B cell (primary cell): ENCODE results near the gene LSMEM2. TPM values are rescaled to one million over a fixed set of nuclear protein-coding genes. Genes with fewer than 3 reads are reported as not detected.
A peak's percentile ranks its signal among the peaks of the same experiment; 100 is the strongest.

Experiments used
- ATAC-seq: fragments of 200-7000 bp; cut with Tn5 transposase; one replicate; pipeline ENCODE4 v1.10.0; 2021; ENCODE audit warnings: low read depth, mild to moderate bottlenecking, moderate number of reproducible peaks, moderate library complexity
- CTCF ChIA-PET: fragments of 350-600 bp; sonication (Branson Sonifier 250); formaldehyde crosslinking; loops from one replicate; lab custom pipeline; 2021; ENCODE audit warnings: antibody characterized with exemption, inconsistent platforms; lab: Charles Lee
- POLR2A ChIA-PET: fragments of 350-600 bp; sonication (Branson Sonifier 250); formaldehyde crosslinking; loops from one replicate; lab custom pipeline; 2021; ENCODE audit warnings: antibody characterized with exemption; lab: Charles Lee
- DNase-seq: peaks from one replicate; pipeline ENCODE4 v3.0.0; 2013
- H2AFZ ChIP-seq: 2 replicates; pipeline ENCODE4 v1.6.1; 2012; ENCODE audit warnings: mild to moderate bottlenecking, low read depth, low read length; ENCODE audit not compliant: insufficient read depth, poor library complexity, severe bottlenecking
- H3K27ac ChIP-seq, 2 donors: 1 replicate in 1 of 2; 2 replicates in 1 of 2; pipeline ENCODE4 v1.5.1; 2012 to 2013; ENCODE audit warnings: low read length in 2 of 2, mild to moderate bottlenecking in 2 of 2, moderate library complexity in 1 of 2
- H3K27me3 ChIP-seq, 4 experiments: fragments of 200-600 bp in 1 of 4; sonication (generic) in 1 of 4; replicated peaks in 1 of 4; 1 replicate in 2 of 4; 2 replicates in 2 of 4; pipeline versions ENCODE4 v1.6.1 to v1.7.0; 2013 to 2016; ENCODE audit warnings: low read length in 3 of 4, mild to moderate bottlenecking in 2 of 4, mixed read lengths in 1 of 4, moderate library complexity in 1 of 4; ENCODE audit not compliant: insufficient read depth in 4 of 4, control insufficient read depth in 3 of 4; ENCODE audit errors: control extremely low read depth in 1 of 4
- H3K36me3 ChIP-seq, 2 experiments: replicated peaks in 1 of 2; 1 replicate in 1 of 2; 2 replicates in 1 of 2; pipeline versions ENCODE4 v1.6.1 to v1.7.1; 2013; ENCODE audit warnings: low read length in 1 of 2; ENCODE audit not compliant: insufficient read depth in 2 of 2, control insufficient read depth in 1 of 2; ENCODE audit errors: control extremely low read depth in 1 of 2, extremely low read depth in 1 of 2
- H3K4me1 ChIP-seq, 2 donors: fragments of 200-600 bp in 1 of 2; sonication (generic) in 1 of 2; 1 replicate in 1 of 2; 2 replicates in 1 of 2; pipeline versions ENCODE4 v1.5.1 to v1.6.1; 2013 to 2017; ENCODE audit warnings: low read length in 2 of 2; ENCODE audit not compliant: control insufficient read depth in 2 of 2, insufficient read depth in 2 of 2
- H3K4me2 ChIP-seq: replicated peaks from 2 replicates; pipeline ENCODE3; 2012; ENCODE audit warnings: mild to moderate bottlenecking, low read depth, low read length; ENCODE audit not compliant: poor library complexity, severe bottlenecking
- H3K4me3 ChIP-seq, 5 experiments: fragments of 200-600 bp in 1 of 5; sonication (generic) in 1 of 5; 1 replicate in 3 of 5; 2 replicates in 2 of 5; pipeline versions ENCODE4 v1.5.1 to v1.7.0; 2011 to 2016; ENCODE audit warnings: low read length in 4 of 5, mild to moderate bottlenecking in 4 of 5, low read depth in 2 of 5, control low read depth in 1 of 5, moderate library complexity in 1 of 5; ENCODE audit not compliant: insufficient read depth in 1 of 5; ENCODE audit errors: control extremely low read depth in 1 of 5, extremely low read depth in 1 of 5
- H3K79me2 ChIP-seq: fragments of 200-600 bp; sonication (generic); one replicate; pipeline ENCODE4 v1.6.0; 2016; ENCODE audit warnings: low read length; ENCODE audit not compliant: control insufficient read depth, insufficient read depth
- H3K9ac ChIP-seq: fragments of 200-600 bp; sonication (generic); 2 replicates; pipeline ENCODE4 v1.6.1; 2017; ENCODE audit warnings: mild to moderate bottlenecking, low read length, moderate library complexity
- H3K9me3 ChIP-seq, 3 donors: one replicate each; pipeline versions ENCODE4 v1.6.1 to v1.7.1; 2013; ENCODE audit warnings: low read length in 2 of 3; ENCODE audit not compliant: control insufficient read depth in 2 of 3, insufficient read depth in 1 of 3; ENCODE audit errors: control extremely low read depth in 1 of 3
- H4K20me1 ChIP-seq: 2 replicates; pipeline ENCODE4 v1.6.0; 2012; ENCODE audit warnings: mild to moderate bottlenecking, low read length; ENCODE audit not compliant: insufficient read depth, control insufficient read depth, poor library complexity, severe bottlenecking
- H3K27ac Mint-ChIP-seq: one replicate; pipeline ENCODE4 v1.8.0; 2021; ENCODE audit warnings: mixed read lengths
- H3K27me3 Mint-ChIP-seq: one replicate; pipeline ENCODE4 v1.8.0; 2021; ENCODE audit warnings: mixed read lengths
- H3K4me1 Mint-ChIP-seq: one replicate; pipeline ENCODE4 v1.8.0; 2021; ENCODE audit warnings: mixed read lengths
- H3K4me3 Mint-ChIP-seq: one replicate; pipeline ENCODE4 v1.8.0; 2021; ENCODE audit warnings: mixed read lengths
- H3K9me3 Mint-ChIP-seq: one replicate; pipeline ENCODE4 v1.8.0; 2022; ENCODE audit warnings: mixed read lengths; ENCODE audit not compliant: insufficient read depth
- CTCF ChIP-seq: fragments of 200-600 bp; IDR thresholded peaks from one replicate; pipeline ENCODE4 v1.8.0; 2022; ENCODE audit warnings: antibody characterized with exemption, mild to moderate bottlenecking
- EZH2 ChIP-seq: IDR thresholded peaks from 2 replicates; pipeline ENCODE4 v1.6.1; 2012; ENCODE audit warnings: borderline replicate concordance, low read depth, mild to moderate bottlenecking, moderate library complexity, low read length; ENCODE audit not compliant: insufficient read depth, poor library complexity, severe bottlenecking
- WGBS: methylation state at CpG from one replicate; pipeline ENCODE4 v1.1.5; 2013; ENCODE audit warnings: missing lambda C conversion rate; ENCODE audit not compliant: insufficient coverage; 5-methylcytosine and 5-hydroxymethylcytosine counted together
- intact Hi-C: fragments of 100-400 bp; cut with micrococcal nuclease; formaldehyde crosslinking; loops from one replicate; pipeline ENCODE4 v1.10.0; 2022
- polyA plus RNA-seq: library from polyadenylated mRNA; depleted of rRNA; stranded (reverse); fragments of >200 nt; gene quantifications from 2 replicates; pipeline ENCODE4 v1.2.3, GENCODE V29; 2012
- total RNA-seq, 2 donors: library from RNA; stranded (reverse); fragments of 120-200 nt in 1 of 2; gene quantifications; 1 replicate in 1 of 2; 2 replicates in 1 of 2; pipeline versions ENCODE4 v1.2.3 to v1.2.4, GENCODE V29; 2013 to 2022

The LSMEM2 gene
- total and polyA plus RNA-seq, 2 donors (not counting 1 experiment from before 2014, with no cell fraction given): not detected

GRCh38 chr3:50316657-50317242 lies 37.9 kb downstream of the LSMEM2 start:
- ChIA-PET POLR2A (interaction anchor here (0.6 to 1.3 kb wide), 2 partner anchors 17 to 370 kb away, joined by 3 to 4 read pairs; no protein-coding TSS in a partner anchor), CTCF (no interaction called here)
- no peak for DNase-seq
- no peak overlapping the region for H2AFZ ChIP-seq
- no peaks in the 10 kb centered on the region for H3K27me3 ChIP-seq
- Mint-ChIP-seq H3K27me3 (no peaks in the 10 kb centered on the region), H3K9me3 (no peaks in the 10 kb centered on the region), H3K4me3 (peak overlapping the region; percentile 56), H3K27ac (peak overlapping the region; percentile 75), H3K4me1 (peaks cover 38% of the 10 kb centered on the region)
- 67% methylated on average over 9 of the region's 9 CpGs for WGBS
- TF ChIP-seq EZH2: no peak
- no peak for TF ChIP-seq CTCF
- H3K79me2 ChIP-seq: no peaks in the 10 kb centered on the region
- H3K36me3 ChIP-seq: peaks cover 0 to 3% of the 10 kb centered on the region in 2 experiments
- H3K4me3 ChIP-seq: no peak overlapping the region
- peak overlapping the region in 1 of 2 donors; percentile 4 for H3K27ac ChIP-seq
- H3K4me1 ChIP-seq: peaks cover 20 to 48% of the 10 kb centered on the region in 2 donors
- peak; percentile 15 for ATAC-seq
- H4K20me1 ChIP-seq: no peaks in the 10 kb centered on the region
- H3K9ac ChIP-seq: no peak overlapping the region
- H3K4me2 ChIP-seq: peak overlapping the region; percentile 50
- intact Hi-C loops: no loop called here
- H3K9me3 ChIP-seq: no peaks in the 10 kb centered on the region

- intact Hi-C loops: no loop called here
- no peaks in the 10 kb centered on the region for H3K27me3 ChIP-seq
- H3K36me3 ChIP-seq: peaks cover 0 to 3% of the 10 kb centered on the region in 2 experiments
- no peak overlapping the region for H3K4me3 Mint-ChIP-seq
- H3K27me3 Mint-ChIP-seq: no peaks in the 10 kb centered on the region
- DNase-seq: no peak
- peaks cover 0 to 3% (median 0%) of the 10 kb centered on the region in 3 donors for H3K9me3 ChIP-seq
- WGBS: 88% methylated on average over 2 of the region's 6 CpGs
- no peaks in the 10 kb centered on the region for H3K79me2 ChIP-seq
- H3K4me2 ChIP-seq: no peak overlapping the region
- ChIA-PET POLR2A (interaction anchor here (0.6 to 1.3 kb wide), 2 partner anchors 18 to 370 kb away, joined by 3 to 4 read pairs; no protein-coding TSS in a partner anchor), CTCF (no interaction called here)
- no peak overlapping the region for H3K4me3 ChIP-seq
- peak overlapping the region in 1 of 2 donors; percentile 4 for H3K27ac ChIP-seq
- H3K27ac Mint-ChIP-seq: no peak overlapping the region
- H3K9ac ChIP-seq: no peak overlapping the region
- no peak overlapping the region for H2AFZ ChIP-seq
- H4K20me1 ChIP-seq: no peaks in the 10 kb centered on the region
- no peak for ATAC-seq
- H3K4me1 ChIP-seq: peaks cover 25 to 53% of the 10 kb centered on the region in 2 donors
- no peak for TF ChIP-seq EZH2
- no peak for TF ChIP-seq CTCF
- peaks cover 39% of the 10 kb centered on the region for H3K4me1 Mint-ChIP-seq
- H3K9me3 Mint-ChIP-seq: no peaks in the 10 kb centered on the region
Observed at GRCh38 chr3:50317300-50317699, 38.4 kb downstream of the LSMEM2 start.
